RWPE1 (cell line): ENCODE measurements around the gene ARHGEF4.

Experiments used
- CTCF ChIA-PET: fragments of 350-600 bp; sonication (Branson Sonifier 250); formaldehyde crosslinking; extraction: SDS; loops from one replicate; lab custom pipeline; 2021; lab: Yijun Ruan, JAX
- POLR2A ChIA-PET: fragments of 400-600 bp; formaldehyde crosslinking; extraction: SDS; loops from one replicate; lab custom pipeline; 2020; ENCODE audit warnings: antibody characterized with exemption; ENCODE audit not compliant: low non-redundant PET; lab: Yijun Ruan, JAX
- DNase-seq: peaks from one replicate; pipeline ENCODE4 v3.0.0; 2012; ENCODE audit warnings: low spot score
- H3K27ac ChIP-seq: fragments of 450-650 bp; 2 replicates; pipeline ENCODE4 v1.5.1; 2017
- TF ChIP-seq, protein P1 (sequence below): fragments of 450-650 bp; conservative IDR thresholded peaks from 2 replicates; pipeline ENCODE4 v1.5.1; 2017; ENCODE audit warnings: low read depth, mild to moderate bottlenecking

The ARHGEF4 gene

DNA sequence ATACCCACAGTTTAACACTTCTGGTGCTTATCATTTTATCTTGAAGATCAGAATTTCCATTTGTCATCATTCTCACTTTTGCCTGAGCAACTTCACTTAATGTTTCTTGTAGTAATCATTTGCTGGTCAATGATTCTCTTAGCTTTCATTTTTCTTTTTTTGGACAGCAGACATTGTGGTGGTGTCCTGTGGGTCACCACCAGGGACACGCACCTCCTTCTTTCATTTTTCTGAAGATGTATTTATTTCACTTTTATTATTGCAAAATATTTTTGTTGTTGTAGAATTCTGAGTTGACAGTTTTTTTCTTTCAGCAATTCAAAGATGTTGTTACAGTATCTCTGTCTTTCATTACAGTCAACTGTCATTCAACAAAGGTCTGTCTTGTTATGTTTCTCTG is 172.3 kb downstream of the ARHGEF4 start:
- TF ChIP-seq, protein P1, sequence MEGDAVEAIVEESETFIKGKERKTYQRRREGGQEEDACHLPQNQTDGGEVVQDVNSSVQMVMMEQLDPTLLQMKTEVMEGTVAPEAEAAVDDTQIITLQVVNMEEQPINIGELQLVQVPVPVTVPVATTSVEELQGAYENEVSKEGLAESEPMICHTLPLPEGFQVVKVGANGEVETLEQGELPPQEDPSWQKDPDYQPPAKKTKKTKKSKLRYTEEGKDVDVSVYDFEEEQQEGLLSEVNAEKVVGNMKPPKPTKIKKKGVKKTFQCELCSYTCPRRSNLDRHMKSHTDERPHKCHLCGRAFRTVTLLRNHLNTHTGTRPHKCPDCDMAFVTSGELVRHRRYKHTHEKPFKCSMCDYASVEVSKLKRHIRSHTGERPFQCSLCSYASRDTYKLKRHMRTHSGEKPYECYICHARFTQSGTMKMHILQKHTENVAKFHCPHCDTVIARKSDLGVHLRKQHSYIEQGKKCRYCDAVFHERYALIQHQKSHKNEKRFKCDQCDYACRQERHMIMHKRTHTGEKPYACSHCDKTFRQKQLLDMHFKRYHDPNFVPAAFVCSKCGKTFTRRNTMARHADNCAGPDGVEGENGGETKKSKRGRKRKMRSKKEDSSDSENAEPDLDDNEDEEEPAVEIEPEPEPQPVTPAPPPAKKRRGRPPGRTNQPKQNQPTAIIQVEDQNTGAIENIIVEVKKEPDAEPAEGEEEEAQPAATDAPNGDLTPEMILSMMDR = no peak
- POLR2A ChIA-PET = no interaction called here
- DNase-seq = no peak
- no peak overlapping the region for H3K27ac ChIP-seq
- CTCF ChIA-PET = interaction anchor here (0.7 kb wide), 1 partner anchor 21 kb away, joined by 3 read pairs; no protein-coding TSS in a partner anchor

DNA sequence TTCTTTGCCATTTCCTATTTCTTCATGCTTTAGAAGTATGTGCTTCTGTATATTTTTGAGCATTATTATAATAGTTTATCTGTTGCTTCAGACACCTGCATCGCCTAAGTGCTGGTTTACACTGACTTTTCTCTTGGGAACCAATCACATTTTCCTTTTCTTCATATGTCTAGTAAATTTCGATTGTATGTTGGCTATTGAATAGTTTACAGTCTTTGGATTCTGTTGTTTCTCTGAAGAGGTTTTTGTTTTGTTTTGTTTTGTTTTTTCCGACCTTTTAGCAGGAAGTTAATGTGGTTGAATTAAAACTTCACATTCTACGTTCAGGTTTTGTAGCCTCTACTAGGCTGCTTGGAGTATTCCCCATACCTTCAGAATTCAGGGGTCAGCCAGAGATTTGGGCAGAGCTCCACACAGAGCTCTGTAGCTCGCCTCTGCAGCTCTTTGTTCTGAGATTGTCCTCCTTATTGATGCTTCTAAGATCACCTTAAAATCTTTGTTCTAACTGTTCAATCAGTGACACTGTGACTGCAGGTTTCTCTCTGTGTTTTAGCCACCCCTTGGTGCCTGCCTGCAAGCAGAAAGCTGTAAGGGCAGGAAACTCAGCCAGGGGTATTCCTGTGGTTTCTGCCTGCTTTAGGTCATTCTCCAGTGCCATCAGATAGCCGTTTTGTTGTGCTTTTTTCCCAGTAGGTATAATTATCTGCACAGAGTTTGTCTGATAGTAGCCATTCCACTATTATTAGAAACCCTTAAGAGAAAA is 173.2 kb downstream of the ARHGEF4 start:
- ChIA-PET POLR2A (no interaction called here), CTCF (no interaction called here)
- H3K27ac ChIP-seq = no peak overlapping the region
- TF ChIP-seq, protein P1 = no peak
- DNase-seq = no peak

DNA sequence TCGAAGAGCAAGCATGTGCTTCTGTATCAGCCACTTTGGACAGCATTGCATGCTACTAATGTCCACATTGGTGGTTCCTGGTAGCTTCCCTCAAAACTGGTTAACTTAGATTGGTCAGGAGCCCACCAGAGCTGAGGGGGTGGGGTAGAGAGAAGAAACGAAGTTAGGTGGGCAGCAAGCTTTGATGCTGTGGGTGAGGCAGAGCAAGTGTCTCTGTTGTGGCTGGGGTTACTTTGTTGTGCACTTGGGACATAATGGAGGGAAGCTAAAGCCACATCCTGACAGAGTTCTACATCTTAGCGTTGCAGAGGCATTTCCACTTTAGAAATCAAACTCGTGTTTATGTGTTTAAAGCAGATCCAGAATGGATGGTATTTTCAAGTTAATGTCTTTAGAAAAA is 173.9 kb downstream of the ARHGEF4 start:
- no peak overlapping the region for H3K27ac ChIP-seq
- ChIA-PET CTCF (no interaction called here), POLR2A (no interaction called here)
- DNase-seq = no peak
- TF ChIP-seq, protein P1 = no peak

DNA sequence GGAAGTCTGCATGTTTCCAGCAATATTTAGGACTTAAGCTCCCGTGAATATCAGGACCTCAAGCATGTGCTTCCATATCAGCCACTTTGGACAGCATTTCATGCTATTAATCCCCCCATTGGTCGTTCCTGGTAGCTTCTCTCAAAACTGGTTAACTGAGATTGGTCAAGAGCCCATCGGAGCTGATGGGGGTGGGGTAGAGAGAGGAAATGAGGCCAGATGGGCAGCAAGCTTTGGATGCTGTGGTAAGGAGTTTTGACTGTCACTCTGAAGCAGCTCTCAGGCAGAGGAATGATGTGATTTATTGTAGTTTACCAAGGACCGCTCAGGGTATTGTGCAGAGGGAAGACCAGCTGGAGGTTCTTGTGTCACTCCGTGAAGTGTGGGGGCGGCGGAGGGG is 174.8 kb downstream of the ARHGEF4 start:
- peak overlapping the region; percentile 83 for H3K27ac ChIP-seq
- TF ChIP-seq, protein P1 = no peak
- ChIA-PET CTCF (interaction anchor here (0.7 kb wide), 1 partner anchor 97 kb away, joined by 4 read pairs; no protein-coding TSS in a partner anchor), POLR2A (no interaction called here)
- no peak for DNase-seq

DNA sequence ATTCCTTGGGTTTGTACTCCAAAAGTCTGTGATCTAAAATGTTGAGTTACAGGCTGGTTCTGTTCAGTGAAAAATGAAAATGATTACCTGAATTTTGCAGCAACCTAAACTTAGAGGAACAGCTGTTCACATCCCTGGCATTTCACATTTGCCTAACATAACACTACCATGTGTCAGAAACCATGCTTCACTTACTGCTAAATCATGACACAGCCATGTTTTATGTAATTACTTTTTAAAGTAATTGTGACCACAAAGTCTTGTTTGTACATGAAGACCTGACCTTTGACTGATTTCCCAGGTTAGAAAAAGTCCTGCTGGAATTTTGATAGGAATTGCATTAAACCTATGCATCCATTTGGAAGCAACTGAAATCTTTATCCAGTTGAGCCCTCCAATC is 177.4 kb downstream of the ARHGEF4 start:
- DNase-seq = peak; percentile 64
- ChIA-PET POLR2A (no interaction called here), CTCF (no interaction called here)
- H3K27ac ChIP-seq = peak overlapping the region; percentile 97; the same call in 1 of the 2 replicates
- TF ChIP-seq, protein P1 = no peak

DNA sequence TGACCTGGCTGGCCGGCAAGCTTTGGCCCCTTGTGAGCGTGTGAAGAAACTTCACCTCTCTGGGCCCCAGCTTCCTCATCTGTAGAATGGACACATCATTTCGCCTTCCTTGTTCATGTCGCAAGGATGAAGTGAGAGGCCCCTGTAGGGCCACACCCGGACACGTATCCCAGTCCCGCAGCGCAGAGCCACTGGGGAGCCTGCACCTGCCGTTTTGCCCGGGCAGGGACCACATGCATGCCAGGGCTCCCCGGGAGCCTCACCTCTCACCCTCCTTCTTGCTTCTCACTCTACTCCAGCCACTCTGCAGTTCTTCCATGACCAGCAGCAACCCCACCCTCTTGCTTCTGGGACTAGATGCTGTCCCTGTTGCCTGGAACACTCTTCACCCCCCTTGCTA is 179.1 kb downstream of the ARHGEF4 start:
- DNase-seq = no peak
- CTCF ChIA-PET = no interaction called here

More for the DNA sequence above, 179.1 kb downstream of the ARHGEF4 start:
- POLR2A ChIA-PET = no interaction called here
- peak overlapping the region; percentile 97 for H3K27ac ChIP-seq
- TF ChIP-seq, protein P1 = no peak
